Neural cell (in vitro differentiated cells): Measurements from ENCODE around the gene PNPLA2. TPM values are rescaled to one million over a fixed set of nuclear protein-coding genes. Genes with fewer than 3 reads are reported as not detected.

ENCODE experiments used
- H2AFZ ChIP-seq: fragments of 200-600, 300-800 bp; sonication (generic), shearing (Covaris generic); 2 replicates; pipeline ENCODE4 v1.6.0; 2014; ENCODE audit warnings: low read depth, mild to moderate bottlenecking, antibody characterized with exemption, low read length, moderate library complexity
- H3F3A ChIP-seq: fragments of 200-600 bp; shearing (Covaris generic); 2 replicates; pipeline ENCODE4 v1.6.1; 2016; ENCODE audit warnings: mild to moderate bottlenecking, moderate library complexity, mixed read lengths, antibody characterized with exemption, low read length; ENCODE audit not compliant: insufficient read depth, poor library complexity, severe bottlenecking
- H3K27ac ChIP-seq: fragments of 200-600, 300-800 bp; sonication (generic), shearing (Covaris generic); 2 replicates; pipeline ENCODE4 v1.5.1; 2014; ENCODE audit warnings: mild to moderate bottlenecking, low read length, moderate library complexity
- H3K27me3 ChIP-seq: fragments of 300-800, 200-600 bp; sonication (generic), shearing (Covaris generic); 2 replicates; pipeline ENCODE4 v1.6.0; 2014; ENCODE audit warnings: mild to moderate bottlenecking, low read depth, low read length, moderate library complexity; ENCODE audit not compliant: insufficient read depth
- H3K36me3 ChIP-seq: fragments of 300-800, 200-600 bp; sonication (generic), shearing (Covaris generic); 2 replicates; pipeline ENCODE4 v1.5.1; 2014; ENCODE audit warnings: mild to moderate bottlenecking, antibody characterized with exemption, low read length, moderate library complexity; ENCODE audit not compliant: insufficient read depth
- H3K4me2 ChIP-seq: fragments of 300-800, 200-600 bp; sonication (generic), shearing (Covaris generic); 2 replicates; pipeline ENCODE4 v1.6.0; 2014; ENCODE audit warnings: mild to moderate bottlenecking, low read length
- H3K4me3 ChIP-seq: fragments of 300-800, 200-600 bp; sonication (generic), shearing (Covaris generic); 2 replicates; pipeline ENCODE4 v1.5.1; 2014; ENCODE audit warnings: mild to moderate bottlenecking, low read length, moderate library complexity
- H3K79me2 ChIP-seq: fragments of 200-600 bp; shearing (Covaris generic); replicated peaks from 2 replicates; pipeline ENCODE4 v1.6.0; 2014; ENCODE audit warnings: mild to moderate bottlenecking, low read length, moderate library complexity; ENCODE audit not compliant: insufficient read depth
- H3K9ac ChIP-seq: fragments of 300-800, 200-600 bp; sonication (generic), shearing (Covaris generic); 2 replicates; pipeline ENCODE4 v1.6.1; 2016; ENCODE audit warnings: mild to moderate bottlenecking, low read length, mixed read lengths
- H3K9me2 ChIP-seq: fragments of 200-600 bp; shearing (Covaris generic); 2 replicates; pipeline ENCODE4 v1.6.1; 2016; ENCODE audit warnings: mild to moderate bottlenecking, low read length, mixed read lengths; ENCODE audit not compliant: insufficient read depth
- H3K9me3 ChIP-seq: fragments of 200-600, 300-800 bp; sonication (generic), shearing (Covaris generic); 2 replicates; pipeline ENCODE4 v1.6.1; 2016; ENCODE audit warnings: mild to moderate bottlenecking, mixed run types, low read length, moderate library complexity, mixed read lengths
- H4K20me1 ChIP-seq: fragments of 200-600 bp; shearing (Covaris generic); 2 replicates; pipeline ENCODE4 v1.6.1; 2016; ENCODE audit warnings: mild to moderate bottlenecking, mixed run types; ENCODE audit not compliant: insufficient read depth
- CTCF ChIP-seq: fragments of 450-650 bp; IDR thresholded peaks from 2 replicates; pipeline ENCODE4 v1.5.1; 2014; ENCODE audit warnings: antibody characterized with exemption, mild to moderate bottlenecking, moderate library complexity; ENCODE audit not compliant: poor library complexity, severe bottlenecking
- EP300 ChIP-seq: fragments of 450-650 bp; conservative IDR thresholded peaks from 2 replicates; pipeline ENCODE4 v1.6.1; 2014; ENCODE audit warnings: antibody characterized with exemption, mild to moderate bottlenecking, moderate library complexity; ENCODE audit not compliant: poor library complexity, severe bottlenecking
- EZH2 ChIP-seq: fragments of 200-600, 300-800 bp; shearing (Covaris generic), sonication (generic); IDR thresholded peaks from 2 replicates; pipeline ENCODE4 v1.6.1; 2014; ENCODE audit warnings: antibody characterized with exemption, low read length, borderline replicate concordance, mild to moderate bottlenecking; ENCODE audit not compliant: insufficient read depth, poor library complexity, severe bottlenecking
- MXI1 ChIP-seq: fragments of 450-650 bp; conservative IDR thresholded peaks from 2 replicates; pipeline ENCODE4 v1.6.1; 2014; ENCODE audit warnings: antibody characterized with exemption, mild to moderate bottlenecking; ENCODE audit not compliant: poor library complexity, severe bottlenecking
- POLR2AphosphoS5 ChIP-seq: IDR thresholded peaks from 2 replicates; pipeline ENCODE4 v1.6.1; 2012
- RAD21 ChIP-seq: fragments of 450-650 bp; conservative IDR thresholded peaks from 2 replicates; pipeline ENCODE4 v1.6.1; 2014; ENCODE audit warnings: antibody characterized with exemption, mild to moderate bottlenecking, moderate library complexity
- REST ChIP-seq: IDR thresholded peaks from 2 replicates; pipeline ENCODE4 v1.6.1; 2012; ENCODE audit warnings: borderline replicate concordance
- SMC3 ChIP-seq: fragments of 450-650 bp; conservative IDR thresholded peaks from 2 replicates; pipeline ENCODE4 v1.6.1; 2014; ENCODE audit warnings: antibody characterized with exemption, mild to moderate bottlenecking, moderate library complexity; ENCODE audit not compliant: poor library complexity
- polyA plus RNA-seq: library from polyadenylated mRNA; depleted of rRNA; stranded (reverse); fragments of >200 nt; gene quantifications from 2 replicates; pipeline ENCODE4 v1.2.3, GENCODE V29; 2014

The PNPLA2 gene
- polyA plus RNA-seq, 1 donor from 2014 or later: 7.8 TPM

- no peak overlapping the region for H3K27ac ChIP-seq
- no peak overlapping the region for H3K4me2 ChIP-seq
- no peaks in the 10 kb centered on the region for H3K9me2 ChIP-seq
- H3K9ac ChIP-seq: no peak overlapping the region
- no peak for TF ChIP-seq EP300
- no peak for TF ChIP-seq REST
- TF ChIP-seq RAD21: no peak
- no peak for TF ChIP-seq POLR2AphosphoS5
- TF ChIP-seq CTCF: no peak
- no peak for TF ChIP-seq EZH2
- no peak for TF ChIP-seq SMC3
- no peaks in the 10 kb centered on the region for H4K20me1 ChIP-seq
- no peaks in the 10 kb centered on the region for H3K27me3 ChIP-seq
- peaks cover 6% of the 10 kb centered on the region for H3K79me2 ChIP-seq
- H2AFZ ChIP-seq: no peak overlapping the region
- no peaks in the 10 kb centered on the region for H3F3A ChIP-seq
- H3K9me3 ChIP-seq: no peaks in the 10 kb centered on the region
- no peaks in the 10 kb centered on the region for H3K36me3 ChIP-seq
- no peak overlapping the region for H3K4me3 ChIP-seq
Observed at GRCh38 chr11:787084-787675, 31.5 kb upstream of the PNPLA2 start.

GRCh38 chr11:788009-788640, 30.6 kb upstream of the PNPLA2 start:
- no peak overlapping the region for H3K9ac ChIP-seq
- no peaks in the 10 kb centered on the region for H3K9me2 ChIP-seq
- H3K4me3 ChIP-seq: peak overlapping the region; percentile 83
- peaks cover 6% of the 10 kb centered on the region for H3K79me2 ChIP-seq
- TF ChIP-seq RAD21 (no peak), SMC3 (no peak), MXI1 (no peak), REST (no peak), EP300 (no peak)
- H3K27me3 ChIP-seq: no peaks in the 10 kb centered on the region
- H3K36me3 ChIP-seq: no peaks in the 10 kb centered on the region
- no peaks in the 10 kb centered on the region for H4K20me1 ChIP-seq
- no peak overlapping the region for H3K27ac ChIP-seq
- no peak overlapping the region for H2AFZ ChIP-seq
- no peaks in the 10 kb centered on the region for H3K9me3 ChIP-seq
- H3F3A ChIP-seq: no peaks in the 10 kb centered on the region
- no peak overlapping the region for H3K4me2 ChIP-seq
